ENCODE data around the gene TOX2. TPM values are rescaled to one million over a fixed set of nuclear protein-coding genes. Genes with fewer than 3 reads are reported as not detected.

Gene TOX2
- total and polyA plus RNA-seq, 7 donors, result 0.06 to 0.53 (median 0.38) TPM

DNA sequence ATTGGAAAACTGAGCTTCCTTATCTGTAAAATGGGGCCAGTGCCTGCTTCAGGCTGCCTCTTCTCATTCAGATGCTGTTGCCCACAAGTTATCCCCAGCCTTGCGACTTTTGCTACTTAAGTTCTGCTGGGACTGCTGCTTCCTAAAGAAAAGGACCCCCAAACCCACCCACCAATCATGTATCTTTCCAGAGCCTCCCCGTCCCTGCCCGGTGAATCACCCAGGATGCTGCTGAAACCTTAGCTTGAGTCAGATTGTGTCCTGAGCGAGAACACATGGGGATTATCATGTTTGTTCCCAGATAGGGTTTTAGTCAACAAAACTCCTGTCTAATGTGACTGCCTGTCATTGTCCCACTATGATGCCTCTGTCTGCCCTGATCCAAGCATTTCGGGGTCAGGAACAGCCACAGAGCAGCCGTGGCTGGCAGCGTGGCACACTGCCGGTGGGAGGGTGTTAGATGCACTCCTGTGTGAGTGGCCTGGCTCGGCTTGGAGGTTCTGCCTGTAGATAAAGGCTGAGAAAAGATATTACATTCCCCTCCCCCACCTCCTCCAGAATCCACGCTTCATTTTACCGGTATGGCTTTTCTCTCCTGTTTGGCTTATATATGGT is 79.9 kb downstream of the TOX2 start:
- Histone ChIP-seq H3K27ac (no peak overlapping the region), H3K9me3 (no peaks in the 10 kb centered on the region), H3K36me3 (ENCODE audit: insufficient read depth in 1 of 2, low read depth in 1 of 2) (no peaks in the 10 kb centered on the region), H3K4me1 (no peaks in the 10 kb centered on the region), H3K27me3 (ENCODE audit: insufficient read depth in 3 of 3, low read length in 2 of 3) (peaks cover 0 to 3% (median 2%) of the 10 kb centered on the region in 3 donors), H3K4me3 (no peak overlapping the region)
- ATAC-seq (no peak), DNase-seq (no peak)
- TF ChIP-seq, protein P1, sequence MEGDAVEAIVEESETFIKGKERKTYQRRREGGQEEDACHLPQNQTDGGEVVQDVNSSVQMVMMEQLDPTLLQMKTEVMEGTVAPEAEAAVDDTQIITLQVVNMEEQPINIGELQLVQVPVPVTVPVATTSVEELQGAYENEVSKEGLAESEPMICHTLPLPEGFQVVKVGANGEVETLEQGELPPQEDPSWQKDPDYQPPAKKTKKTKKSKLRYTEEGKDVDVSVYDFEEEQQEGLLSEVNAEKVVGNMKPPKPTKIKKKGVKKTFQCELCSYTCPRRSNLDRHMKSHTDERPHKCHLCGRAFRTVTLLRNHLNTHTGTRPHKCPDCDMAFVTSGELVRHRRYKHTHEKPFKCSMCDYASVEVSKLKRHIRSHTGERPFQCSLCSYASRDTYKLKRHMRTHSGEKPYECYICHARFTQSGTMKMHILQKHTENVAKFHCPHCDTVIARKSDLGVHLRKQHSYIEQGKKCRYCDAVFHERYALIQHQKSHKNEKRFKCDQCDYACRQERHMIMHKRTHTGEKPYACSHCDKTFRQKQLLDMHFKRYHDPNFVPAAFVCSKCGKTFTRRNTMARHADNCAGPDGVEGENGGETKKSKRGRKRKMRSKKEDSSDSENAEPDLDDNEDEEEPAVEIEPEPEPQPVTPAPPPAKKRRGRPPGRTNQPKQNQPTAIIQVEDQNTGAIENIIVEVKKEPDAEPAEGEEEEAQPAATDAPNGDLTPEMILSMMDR (IDR thresholded peaks at IDR 0.05), result no peak
- WGBS, 3 donors, result 49 to 65% (median 56%) methylated on average over 11 of the region's 11 CpGs
- intact Hi-C loops (cut with DNase I), result loop anchor here in 1 of 2 donors (10.0 kb wide), 1 partner anchor 60 kb away; no protein-coding TSS in a partner anchor

DNA sequence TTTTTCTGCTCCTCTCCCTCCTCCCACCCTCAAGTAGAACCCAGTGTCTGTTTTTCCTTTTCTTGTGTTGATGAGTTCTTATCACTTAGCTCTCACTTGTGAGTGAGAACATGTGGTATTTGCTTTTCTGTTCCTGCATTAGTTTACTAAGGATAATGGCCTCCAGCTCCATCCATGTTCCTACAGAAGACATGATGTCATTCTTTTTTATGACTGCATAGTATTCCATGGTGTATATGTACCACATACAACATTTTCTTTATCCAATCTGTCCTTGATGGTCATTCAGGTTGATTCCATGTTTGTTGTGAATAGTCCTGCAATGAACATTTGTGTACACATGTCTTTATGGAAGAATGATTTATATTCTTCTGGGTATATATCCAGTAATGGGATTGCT is 81.0 kb downstream of the TOX2 start:
- intact Hi-C loops (cut with DNase I), result loop anchor here in 1 of 2 donors (10.0 kb wide), 1 partner anchor 61 kb away; no protein-coding TSS in a partner anchor
- no peaks in the 10 kb centered on the region for H3K4me1 ChIP-seq
- H3K36me3 ChIP-seq (ENCODE audit: insufficient read depth in 1 of 2, low read depth in 1 of 2), result no peaks in the 10 kb centered on the region
- TF ChIP-seq, protein P1 (IDR thresholded peaks at IDR 0.05), result no peak
- no peaks in the 10 kb centered on the region for H3K9me3 ChIP-seq
- ATAC-seq (no peak), DNase-seq (no peak)
- H3K4me3 ChIP-seq, result no peak overlapping the region
- H3K27ac ChIP-seq, result no peak overlapping the region
- H3K27me3 ChIP-seq (ENCODE audit: insufficient read depth in 3 of 3, low read length in 2 of 3), result peaks cover 0 to 14% (median 2%) of the 10 kb centered on the region in 3 donors

DNA sequence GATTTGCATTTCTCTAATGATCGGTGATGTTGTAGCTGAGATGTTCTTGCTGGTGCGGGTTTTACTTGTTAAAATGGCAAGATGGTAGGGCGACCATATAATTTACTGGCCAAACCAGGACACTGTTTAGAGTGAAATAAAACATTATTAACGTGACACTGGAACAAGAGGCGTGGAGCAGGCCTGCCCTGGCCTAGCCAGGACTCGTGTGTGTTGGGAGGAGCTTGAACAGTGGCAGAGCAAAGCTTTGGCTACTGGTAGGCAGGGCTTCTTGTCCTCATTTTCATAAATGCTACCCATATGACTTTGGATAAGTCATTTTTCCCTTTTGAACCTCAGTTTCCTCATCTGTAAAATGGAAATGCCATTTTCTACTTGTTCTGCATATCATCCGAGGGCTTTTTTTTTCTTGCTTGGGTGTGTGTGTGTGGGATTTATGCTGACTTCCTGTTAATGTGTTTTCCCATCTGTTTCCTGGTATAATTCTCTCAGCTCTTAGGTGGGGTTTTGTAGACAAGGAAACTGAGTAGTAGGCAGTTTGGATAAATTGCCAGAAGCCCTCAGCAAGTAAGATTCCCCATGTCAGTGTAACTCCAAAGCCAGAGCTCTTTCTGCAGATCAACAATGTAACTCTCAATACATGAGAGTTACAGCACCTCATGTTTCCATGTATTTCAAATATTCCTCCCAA is 81.7 kb downstream of the TOX2 start:
- DNase-seq, result no peak
- Histone ChIP-seq H3K27me3 (ENCODE audit: insufficient read depth in 3 of 3, low read length in 2 of 3) (peaks cover 0 to 14% (median 0%) of the 10 kb centered on the region in 3 donors), H3K4me1 (no peaks in the 10 kb centered on the region), H3K4me3 (no peak overlapping the region), H3K36me3 (ENCODE audit: insufficient read depth in 1 of 2, low read depth in 1 of 2) (no peaks in the 10 kb centered on the region), H3K27ac (no peak overlapping the region), H3K9me3 (no peaks in the 10 kb centered on the region)
- 69 to 70% (median 69%) methylated on average over 7 of the region's 7 CpGs for WGBS, 3 donors
- no peak for ATAC-seq
- TF ChIP-seq, protein P1 (IDR thresholded peaks at IDR 0.05), result no peak
- intact Hi-C loops (cut with DNase I), result loop anchor here in 1 of 2 donors (10.0 kb wide), 1 partner anchor 62 kb away; no protein-coding TSS in a partner anchor

DNA sequence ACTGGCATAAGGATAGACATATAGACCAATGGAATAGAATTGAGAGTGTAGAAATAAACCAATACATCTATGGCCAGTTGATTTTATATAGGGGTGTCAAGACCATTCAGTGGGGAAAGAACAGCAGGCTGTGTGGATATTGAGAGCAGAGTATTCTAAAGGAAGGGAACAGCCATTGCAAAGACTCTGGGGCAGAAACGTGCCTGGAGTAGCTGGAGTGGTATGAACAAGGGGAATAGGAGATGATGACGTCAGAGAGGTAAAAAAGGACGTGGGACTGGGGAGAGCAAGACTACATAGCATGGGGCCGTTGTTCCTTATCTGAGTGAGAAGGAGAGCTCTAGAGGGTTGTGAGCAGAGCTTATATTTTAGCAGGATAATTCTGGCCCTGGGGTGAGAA is 85.2 kb downstream of the TOX2 start:
- H3K27ac ChIP-seq, result no peak overlapping the region
- no peaks in the 10 kb centered on the region for H3K36me3 ChIP-seq (ENCODE audit: insufficient read depth in 1 of 2, low read depth in 1 of 2)
- DNase-seq (no peak), ATAC-seq (no peak)
- H3K27me3 ChIP-seq (ENCODE audit: insufficient read depth in 3 of 3, low read length in 2 of 3), result peaks cover 0 to 14% (median 0%) of the 10 kb centered on the region in 3 donors
- TF ChIP-seq, protein P1 (IDR thresholded peaks at IDR 0.05), result no peak
- WGBS, 3 donors, result 60 to 69% (median 65%) methylated on average over 4 of the region's 4 CpGs
- intact Hi-C loops (cut with DNase I), result loop anchor here in 1 of 2 donors (10.0 kb wide), 1 partner anchor 65 kb away; no protein-coding TSS in a partner anchor
- H3K4me3 ChIP-seq, result no peak overlapping the region
- H3K4me1 ChIP-seq, result no peaks in the 10 kb centered on the region
- H3K9me3 ChIP-seq, result no peaks in the 10 kb centered on the region

All from psoas muscle (tissue), 8 donors.